SKM-1 (cell line): ENCODE data around the gene CATSPER1.
A peak's percentile ranks its signal among the peaks of the same experiment; 100 is the strongest.
"Not testable (repeated sequence)": the region's sequence is repeated elsewhere in the genome, so short reads cannot be mapped to it uniquely, and the experiment has no call there.

Source experiments
- DNase-seq: peaks from one replicate; lab custom pipeline; 2025; ENCODE audit not compliant: unreplicated experiment; lab: John Stamatoyannopoulos, UW

The CATSPER1 gene

DNA sequence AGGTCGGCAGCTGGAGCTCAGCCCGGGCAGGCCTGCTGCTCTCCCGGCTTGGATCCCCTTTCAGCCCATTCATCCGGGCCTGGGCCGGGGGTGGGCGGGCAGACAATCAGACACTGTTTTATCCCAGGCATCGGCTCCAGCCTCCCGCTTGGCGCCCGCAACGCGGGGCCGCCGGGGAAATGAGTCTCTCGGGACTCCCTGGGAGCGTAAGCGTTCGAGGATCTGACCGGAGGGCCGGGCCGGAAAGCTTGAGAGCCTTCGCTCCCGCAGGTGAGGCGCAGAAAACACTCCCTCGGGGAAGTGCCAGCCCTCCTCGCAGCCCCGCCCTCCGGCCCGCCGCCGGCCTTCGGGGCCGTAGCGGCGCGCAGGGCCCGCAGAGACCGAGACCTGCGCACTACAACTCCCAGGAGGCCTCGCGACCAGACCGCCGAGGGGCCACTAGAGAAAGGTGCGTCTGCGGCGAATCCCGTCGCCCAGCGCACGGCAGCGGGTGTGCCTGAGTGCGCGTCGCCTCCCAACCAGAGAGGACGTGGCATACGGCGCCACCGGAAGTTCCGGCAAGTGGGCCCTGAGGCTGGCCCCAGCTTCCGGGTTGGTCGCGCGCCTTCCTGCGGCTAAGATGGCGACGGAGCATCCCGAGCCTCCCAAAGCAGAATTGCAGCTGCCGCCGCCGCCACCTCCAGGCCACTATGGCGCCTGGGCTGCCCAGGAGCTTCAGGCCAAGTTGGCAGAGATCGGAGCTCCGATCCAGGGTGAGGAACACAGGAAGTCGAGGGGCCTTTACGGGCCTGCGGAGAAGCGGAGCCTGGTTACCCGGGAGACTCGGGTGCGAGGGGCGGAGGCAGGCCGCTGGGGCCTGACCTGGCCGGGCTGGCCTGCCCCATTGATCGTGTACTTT, 25.7 kb upstream of the CATSPER1 start, which contains the start of gene SF3B2:
Gene SF3B2, plus strand, starts transcription at position 599 of the 898 bp plus-strand sequence. Its CDS starts 21 bp downstream, at position 620.
- peak; percentile 96 for DNase-seq

DNA sequence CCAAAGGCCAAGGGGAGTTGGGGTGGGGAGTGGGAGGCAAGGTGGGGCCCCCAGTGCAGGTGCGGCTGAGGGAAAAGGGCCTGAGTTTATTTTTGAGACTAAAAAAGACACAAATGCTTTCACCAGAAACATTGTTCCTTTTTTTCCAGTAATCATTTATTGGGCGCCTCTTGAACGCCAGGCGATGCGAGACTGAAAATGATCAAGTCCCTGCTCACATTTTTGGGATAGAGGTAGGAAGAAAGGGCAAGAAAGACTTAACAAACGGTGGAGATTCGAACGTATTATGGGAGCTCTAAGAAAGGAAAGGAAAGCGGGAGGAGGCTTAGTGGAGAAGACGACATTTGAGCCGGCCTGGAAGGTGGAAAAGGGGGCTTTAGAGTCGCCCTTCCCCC, 25.1 kb upstream of the CATSPER1 start:
- DNase-seq = no peak

DNA sequence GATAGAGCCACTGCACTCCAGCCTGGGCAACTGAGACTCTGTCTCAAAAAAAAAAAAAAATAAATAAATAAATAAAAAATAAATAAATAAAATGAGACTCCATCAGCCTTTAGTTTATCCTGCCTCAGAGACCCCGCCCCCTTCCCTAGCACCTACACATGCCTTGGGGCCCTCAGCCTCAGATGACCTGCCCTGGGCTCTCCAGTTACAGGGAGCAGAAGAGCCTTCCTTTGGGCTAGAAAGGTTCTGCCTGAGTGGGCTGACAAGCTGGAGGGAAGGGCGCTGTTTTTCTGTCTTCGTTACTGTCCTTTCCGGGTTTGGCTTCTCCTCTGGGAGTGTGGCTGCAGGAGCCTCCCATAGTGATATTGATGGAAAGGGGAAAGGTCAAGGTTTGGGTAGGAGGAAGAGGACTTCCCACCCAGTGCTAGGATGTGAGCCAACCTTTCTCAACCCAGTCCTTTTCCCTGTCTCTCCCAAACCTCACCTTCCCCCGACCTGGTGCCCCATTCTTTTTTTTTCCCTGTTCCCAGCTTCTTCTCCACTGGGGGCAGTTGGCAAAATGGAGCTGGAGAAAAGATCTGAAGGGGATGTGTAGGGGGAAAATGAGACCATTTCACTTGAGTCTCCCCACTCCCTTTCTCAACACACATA, 24.4 kb upstream of the CATSPER1 start:
- no peak for DNase-seq

DNA sequence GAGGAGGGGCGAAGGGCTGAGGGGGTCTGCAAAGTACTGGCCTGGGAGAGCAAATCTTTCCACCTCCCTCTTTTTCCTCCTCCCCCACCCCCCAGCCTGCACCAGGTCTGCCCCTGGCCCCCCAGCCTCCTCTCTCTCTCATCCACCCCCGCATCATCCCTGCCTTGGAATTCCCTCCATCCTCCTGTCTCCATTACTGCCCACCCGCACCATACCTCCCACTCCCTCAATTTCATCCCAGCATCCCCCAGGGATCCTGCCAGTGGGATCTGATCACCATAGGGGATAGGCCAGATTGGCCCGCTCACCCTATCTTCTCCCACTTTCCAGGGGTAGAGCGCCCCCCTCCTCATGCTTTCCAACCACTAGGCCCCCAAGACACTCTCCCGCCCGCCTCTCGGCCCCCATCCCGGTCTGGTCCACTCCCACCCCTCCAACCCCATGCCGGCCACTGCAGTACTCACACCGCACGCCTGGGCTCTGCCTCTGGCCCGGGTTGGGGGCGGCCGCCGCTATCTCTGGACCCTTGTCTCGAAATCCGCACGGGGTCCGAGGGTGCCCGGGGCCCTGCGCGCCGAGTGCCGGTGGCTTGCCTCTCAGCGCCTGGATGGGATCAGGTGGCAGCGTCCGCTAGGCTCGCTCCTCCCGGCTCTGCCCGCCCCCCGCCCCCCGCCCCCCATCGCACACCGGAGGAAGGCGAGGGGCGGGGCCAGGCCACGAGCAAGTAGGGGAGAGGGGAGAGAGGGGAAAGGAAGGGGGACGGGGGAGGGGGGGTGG, 22.5 kb upstream of the CATSPER1 start, which contains the start of gene GAL3ST3:
Gene GAL3ST3, minus strand, starts transcription at position 615 of the 777 bp plus-strand sequence. CDS start 3,746 bp downstream, outside the sequence.
- no peak for DNase-seq

DNA sequence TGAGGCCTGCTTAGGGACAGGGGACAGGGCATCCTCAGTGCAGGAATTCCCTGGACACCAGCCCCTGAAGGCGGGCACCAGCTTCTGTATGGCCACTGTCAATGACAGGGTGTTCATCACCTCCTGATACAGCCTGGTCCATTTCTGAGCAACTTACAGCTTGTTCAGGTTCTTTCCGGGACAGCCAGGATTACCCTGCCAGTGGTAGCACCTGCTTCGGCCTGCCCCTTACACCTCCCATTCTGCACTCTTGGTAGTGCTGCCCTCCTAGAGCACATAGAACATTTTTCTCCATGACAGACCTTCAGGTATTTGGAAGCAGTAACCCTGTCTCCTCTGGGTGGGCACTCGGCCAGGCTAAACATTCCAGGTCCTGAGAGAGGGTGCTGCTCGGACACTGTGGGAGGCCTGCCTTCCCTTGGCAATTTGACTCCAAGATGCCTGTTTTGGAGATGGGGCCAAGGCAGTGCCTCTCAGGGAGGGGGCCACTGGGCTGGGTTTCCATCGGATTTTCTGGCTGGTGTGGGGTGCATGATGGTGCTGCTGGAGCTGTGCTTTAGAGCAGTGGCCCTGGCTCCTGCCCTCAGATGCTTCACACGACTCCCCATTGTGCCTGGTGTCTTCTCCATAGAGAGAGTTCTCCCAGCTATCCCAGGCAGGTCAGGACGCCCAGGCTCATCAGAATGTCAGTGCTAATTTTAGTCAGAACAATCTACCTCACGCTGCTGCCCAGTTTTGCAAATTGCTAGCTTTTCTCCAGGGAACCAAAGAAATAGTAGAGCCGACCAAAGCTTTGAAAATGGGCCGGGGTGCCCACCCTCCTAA, 21.5 kb upstream of the CATSPER1 start:
- DNase-seq = no peak

DNA sequence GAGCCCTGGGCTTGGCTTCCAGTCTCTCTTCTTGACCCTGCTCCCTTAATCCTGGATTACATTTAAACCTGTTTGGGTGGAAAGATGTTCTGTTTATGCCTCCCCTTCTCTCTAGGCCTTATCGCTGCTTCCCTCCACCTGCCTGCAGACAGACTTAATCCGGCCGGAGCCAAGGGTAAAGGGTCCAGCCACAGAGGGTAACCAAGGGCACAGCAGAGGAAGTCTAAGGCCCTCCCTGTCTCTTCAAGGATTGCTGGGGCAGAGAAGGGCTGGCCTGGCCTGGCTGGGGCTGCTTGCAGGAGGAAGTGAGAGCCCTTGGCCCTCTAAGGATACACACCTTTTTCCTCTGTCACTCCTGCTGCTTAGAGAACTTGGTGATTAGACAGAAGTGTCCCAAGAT, 20.6 kb upstream of the CATSPER1 start:
- no peak for DNase-seq

DNA sequence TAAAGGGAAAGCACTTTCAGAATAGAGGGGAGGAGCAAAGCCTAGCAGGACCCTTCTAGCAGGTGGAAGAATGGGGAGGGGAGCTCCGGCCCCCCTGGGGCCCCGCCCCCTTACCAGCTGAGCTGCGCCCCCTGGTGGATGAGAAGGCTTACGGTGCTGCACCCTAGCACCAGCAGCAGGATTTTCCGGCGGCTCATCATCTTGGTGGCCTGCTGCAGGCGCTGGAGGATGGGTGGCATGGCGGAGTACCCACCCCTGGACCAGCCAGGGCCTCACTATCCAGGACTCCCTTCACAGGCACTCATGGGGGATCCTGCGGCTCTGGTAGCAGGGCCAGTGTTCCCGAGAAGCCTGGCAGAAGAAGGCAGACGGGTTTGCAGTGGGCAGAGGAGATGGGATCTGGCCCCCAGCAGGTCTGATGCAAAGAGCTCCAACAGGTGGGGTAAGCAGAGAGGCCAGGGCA, 18.9 kb upstream of the CATSPER1 start:
- DNase-seq = peak; percentile 61

DNA sequence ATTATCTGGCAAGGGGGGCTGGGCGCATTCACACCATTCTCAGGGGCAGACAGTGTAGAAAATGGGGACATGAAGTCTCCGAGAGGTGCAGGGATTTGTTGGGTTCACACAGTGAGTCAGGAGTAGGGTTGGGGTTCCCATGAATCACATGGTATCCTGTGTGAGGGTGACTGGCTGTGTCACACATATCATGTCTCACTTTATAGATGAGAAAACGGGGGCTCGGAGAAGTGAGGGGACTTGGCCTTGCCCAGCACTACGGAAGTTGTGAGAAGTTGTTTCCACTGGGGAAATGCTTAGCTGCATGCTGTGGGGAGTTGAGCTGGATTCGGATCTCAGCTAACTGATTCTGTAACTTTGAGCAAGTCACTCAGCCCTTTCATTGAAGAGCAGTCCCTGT, 18.5 kb upstream of the CATSPER1 start:
- DNase-seq = no peak

DNA sequence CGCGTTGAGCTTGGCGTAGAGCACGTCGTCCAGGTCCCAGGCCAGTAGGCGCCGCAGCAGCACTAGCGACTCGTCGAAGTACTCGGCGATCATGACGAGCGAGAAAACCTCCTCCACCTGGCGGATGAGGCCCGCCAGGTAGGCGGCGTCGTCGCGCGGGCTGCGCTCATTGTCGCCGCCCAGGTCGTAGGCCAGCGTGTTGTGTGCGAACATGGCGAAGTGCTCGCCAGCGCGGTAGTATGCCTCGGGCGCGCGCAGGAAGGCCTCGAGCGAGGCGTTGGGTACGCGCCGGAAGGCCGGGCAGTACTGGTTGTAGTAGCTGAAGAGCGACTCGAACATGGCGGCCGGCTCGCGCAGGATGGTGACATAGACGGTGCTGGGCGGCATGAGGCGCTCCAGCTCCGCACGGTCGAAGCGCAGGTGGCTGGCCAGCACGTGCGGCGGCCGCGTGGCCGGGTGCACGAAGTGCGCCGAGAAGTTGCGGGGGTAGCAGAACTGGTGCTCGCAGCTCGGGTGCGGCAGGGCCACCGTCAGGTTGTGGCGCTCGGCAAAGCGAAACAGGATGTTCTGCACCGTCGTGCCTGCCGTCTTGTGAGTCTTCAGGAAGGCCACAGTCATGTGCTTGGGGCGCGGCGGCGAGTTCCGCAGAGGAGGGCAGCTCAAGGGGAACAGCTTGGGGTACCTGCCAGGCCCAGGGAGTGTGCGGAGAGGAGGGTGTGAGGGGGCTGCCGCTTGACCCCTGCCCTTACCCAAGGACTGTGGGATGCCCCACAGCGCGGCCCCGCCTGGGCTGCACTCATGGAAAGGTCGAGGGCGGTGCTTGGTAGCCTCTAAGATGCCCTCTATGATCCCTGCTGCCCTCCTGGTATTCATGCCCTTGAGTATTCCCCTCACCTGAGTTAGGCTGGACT, 17.0 kb upstream of the CATSPER1 start:
- no peak for DNase-seq

DNA sequence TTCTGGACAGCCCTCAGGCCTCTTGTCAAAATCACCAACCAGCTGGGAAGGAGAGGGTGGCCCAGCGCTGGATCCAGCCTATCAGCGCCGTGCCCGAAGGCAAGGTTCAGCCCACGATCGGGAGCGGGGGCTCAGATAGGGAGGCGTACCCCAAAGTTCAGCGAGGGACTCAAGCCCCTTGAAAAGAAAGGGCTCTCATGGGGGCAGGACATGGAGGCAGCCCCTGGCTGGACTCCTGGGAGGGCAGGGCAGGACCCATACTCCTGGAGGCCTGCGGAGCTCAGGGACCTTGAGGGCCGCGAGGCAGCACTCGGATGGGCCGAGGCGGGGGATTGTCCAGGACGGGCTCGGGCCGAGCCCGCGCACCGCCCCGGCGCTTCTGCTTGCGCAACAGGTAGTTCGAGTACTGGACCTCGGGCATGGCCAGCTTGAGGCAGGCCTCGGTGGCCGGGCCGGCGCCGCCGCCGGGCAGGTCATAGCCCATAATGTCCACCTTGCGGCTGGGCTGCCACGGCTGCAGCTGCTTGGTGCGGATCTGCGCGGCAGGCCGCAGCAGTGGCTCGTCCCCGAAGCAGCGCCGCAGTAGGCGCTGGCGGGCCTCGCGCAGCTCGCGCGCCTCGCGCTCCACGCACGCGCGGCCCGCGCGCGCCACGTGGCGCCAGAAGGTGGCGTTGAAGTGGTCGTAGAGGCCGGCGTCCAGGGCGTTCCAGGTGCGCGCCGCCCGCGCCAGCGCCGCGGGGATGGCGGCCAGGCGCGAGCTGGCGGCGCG, 16.1 kb upstream of the CATSPER1 start:
- DNase-seq = no peak

DNA sequence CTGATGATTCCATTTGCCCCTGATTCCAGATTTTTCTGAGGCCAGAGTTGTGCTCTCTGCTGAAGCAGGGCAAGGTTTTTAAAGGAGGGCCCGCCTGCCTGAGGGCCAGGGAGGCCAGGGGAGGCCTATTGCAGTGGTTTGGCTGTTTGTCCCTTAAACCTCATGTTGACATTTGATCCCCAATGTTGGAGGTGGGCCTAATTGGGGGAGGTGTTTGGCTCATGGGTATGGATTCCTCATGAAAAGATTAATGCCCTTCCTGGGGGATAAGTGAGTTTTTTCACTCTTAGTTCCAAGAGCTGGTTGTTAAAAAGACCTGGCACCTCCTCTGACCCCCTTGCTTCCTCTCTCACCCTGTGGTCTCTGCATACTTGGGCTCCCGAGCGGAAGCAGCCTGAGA, 13.5 kb upstream of the CATSPER1 start:
- no peak for DNase-seq

DNA sequence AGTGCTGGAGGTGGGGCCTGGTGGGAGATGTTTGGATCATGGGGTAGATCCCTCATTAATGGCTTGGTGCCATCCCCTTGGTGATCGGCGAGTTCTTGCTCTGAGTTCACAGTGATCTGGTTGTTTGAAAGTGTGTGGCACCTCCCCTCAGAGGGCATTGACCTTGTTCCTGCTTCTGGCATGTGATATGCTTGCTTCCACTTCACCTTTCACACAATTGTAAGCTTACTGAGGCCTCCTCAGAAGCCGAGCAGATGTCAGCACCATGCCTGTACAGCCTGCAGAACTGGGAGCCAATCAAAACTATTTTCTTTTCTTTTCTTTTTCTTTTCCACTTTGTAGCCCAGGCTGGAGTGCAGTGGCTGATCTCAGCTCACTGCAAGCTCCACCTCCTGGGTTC, 11.0 kb upstream of the CATSPER1 start:
- no peak for DNase-seq

DNA sequence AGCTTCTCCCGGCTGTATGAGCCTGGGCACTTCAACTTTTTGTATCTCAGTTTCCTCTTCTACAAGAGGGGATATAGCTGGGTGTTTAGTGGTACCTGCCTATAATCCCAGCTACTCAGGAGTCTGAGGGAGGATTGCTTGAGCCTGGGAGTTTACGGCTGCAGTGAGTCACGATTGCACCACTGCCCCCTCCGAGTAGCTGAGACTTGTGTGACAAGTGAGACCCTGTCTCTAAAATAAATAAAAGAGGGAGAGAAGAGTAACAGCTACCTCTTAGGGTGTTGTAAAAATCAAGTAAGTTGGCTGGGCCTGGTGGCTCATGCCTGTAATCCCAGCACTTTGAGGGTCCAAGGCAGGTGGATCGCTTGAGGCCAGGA, 10.0 kb upstream of the CATSPER1 start:
- no peak for DNase-seq

DNA sequence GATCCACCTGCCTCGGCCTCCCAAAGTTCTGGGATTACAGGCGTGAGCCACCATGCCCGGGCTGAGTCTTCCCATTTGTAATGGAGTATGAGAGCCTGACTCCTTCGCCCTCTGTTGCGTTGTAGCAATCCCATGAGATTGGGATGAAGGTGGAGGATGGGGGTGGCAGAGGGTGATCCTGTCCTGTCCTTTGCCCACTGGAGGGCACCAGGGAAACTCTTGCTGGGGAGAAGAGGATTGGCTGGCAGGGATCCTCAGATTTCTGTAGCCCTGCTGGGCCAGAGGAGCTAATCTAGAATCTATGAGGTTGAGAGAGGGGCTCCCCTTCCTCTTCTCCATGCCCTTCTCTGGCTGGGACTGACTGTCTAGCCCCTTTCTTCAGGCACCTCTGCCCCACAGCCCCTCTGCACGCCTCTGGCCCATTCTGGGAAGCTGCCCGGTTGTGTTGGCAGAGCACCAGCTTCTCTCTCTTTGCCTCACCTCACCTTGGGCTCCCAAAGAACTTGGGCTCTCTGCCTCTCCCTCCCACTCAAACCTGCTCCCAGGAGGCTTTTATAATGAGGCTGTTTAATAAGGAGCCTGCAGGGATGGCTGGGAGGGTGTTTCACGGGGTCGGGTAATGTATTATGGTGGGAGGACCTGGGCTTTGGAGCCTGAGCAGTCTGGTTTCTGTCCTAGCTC, 9.5 kb upstream of the CATSPER1 start:
- no peak for DNase-seq

DNA sequence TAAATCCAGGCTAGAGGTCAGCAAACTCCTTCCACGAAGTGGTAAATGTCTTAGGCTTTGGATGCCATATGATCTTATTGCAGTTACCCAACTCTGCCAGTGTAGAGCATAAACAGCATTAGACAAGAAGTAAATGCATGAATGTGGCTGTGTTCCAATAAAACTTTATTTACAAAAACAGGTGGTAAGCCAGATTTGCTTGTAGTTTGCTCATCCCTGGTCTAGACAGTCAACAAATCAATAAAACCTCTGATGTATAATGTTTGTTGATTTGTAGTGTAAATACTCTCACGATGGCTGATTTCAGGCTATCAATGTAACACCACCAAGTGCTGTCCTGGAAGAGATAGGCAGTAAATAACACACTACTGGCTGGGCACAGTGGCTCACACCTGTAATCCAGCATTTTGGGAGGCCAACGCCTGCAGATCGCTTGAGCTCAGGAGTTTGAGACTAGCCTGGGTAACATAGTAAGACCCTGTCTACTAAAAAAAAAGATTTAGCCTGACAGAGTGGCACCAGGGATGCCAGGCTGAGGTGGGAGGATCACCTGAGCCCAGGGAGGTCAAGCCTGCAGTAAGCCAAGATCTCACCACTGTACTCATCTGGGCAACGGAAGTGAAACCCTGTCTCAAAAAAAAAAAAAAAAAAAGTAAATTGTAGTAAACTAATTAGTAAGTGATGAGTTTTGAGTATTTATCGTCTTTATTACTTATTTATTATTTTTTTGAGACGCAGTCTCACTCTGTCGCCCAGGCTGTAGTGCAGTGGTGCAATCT, 6.9 kb upstream of the CATSPER1 start:
- no peak for DNase-seq

DNA sequence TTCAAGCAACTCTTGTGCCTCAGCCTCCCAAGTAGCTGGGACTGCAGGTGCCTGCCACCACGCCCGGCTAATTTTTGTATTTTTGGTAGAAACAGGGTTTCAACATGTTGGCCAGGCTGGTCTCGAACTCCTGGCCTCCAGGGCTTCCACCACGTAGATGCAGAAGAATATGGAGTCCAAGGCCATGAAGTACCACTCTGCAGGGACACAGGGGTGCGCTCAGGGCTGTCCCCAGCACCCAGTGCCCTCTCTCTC, 3.2 kb downstream of the CATSPER1 start:
- not testable (repeated sequence) for DNase-seq

DNA sequence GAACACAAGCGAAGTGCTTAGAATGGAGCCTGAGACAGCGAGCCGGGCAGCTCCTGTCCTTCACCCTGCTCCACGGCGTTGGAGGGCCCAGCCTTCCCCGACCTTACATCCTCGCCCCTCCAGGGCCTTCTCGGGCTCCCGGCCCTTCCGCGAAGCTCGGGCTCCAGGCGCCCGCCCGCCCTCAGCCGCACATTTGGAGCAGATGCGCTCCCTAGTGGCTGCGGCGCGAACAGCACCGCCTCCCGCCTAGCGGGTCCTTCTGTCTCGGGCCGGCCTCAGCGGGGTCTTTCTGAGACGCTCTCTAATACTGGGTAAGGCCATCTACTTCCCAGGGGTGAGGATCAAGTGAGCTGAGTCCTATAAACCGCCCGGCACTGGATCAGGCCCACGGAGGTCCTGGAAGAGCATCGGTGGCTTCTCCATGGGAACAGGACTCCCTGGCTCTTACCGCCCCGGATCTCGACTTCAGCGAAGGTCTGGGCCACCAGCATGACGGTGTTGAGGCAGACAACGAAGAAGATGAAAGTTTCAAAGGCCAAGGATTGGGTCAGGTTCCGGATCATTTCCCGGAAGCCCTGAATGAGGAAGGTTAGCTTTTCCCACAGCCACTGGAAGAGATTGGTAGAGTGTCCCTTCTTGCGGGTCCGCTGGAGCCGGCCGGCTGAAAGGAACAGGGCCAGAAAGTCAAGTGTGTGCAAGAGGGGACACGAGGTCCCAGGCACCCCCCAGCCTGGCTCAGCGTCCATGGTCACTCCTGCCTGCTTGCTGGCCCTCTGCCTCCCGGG, 3.7 kb downstream of the CATSPER1 start:
- peak; percentile 25 for DNase-seq
